Stimulated activated CD4-positive, alpha-beta T cell treated with anti-CD3 and anti-CD28 coated beads, Interleukin-15, amount 100 ng/mL, for 48 hours (primary cell): ENCODE results near the gene ZFYVE26.
"Not testable (repeated sequence)": the region's sequence is repeated elsewhere in the genome, so short reads cannot be mapped to it uniquely, and the experiment has no call there.

Experiments used
- DNase-seq, 2 donors: peaks; one replicate each; pipeline ENCODE4 v3.0.0-alpha.2; 2020; ENCODE audit warnings: low read depth in 2 of 2

The ZFYVE26 gene

DNA sequence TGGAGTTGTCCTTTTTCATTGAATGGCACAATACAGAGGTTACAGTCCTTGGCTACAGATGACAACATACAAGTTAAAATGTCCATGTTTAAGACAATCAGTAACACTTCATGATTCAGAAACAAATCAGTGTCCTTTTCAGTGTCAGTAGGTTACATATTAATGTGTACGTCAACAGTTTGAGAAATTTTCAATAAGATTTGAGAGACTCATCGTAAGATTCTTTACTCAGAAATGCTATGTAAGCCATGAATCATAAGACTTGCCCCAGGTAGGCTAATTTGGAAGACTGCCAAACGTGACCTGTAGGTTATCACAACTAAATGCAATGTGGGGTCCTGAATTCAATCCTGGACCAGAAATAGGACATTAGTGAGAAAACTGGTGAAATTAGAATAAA lies 111.2 kb downstream of the ZFYVE26 start:
- no peak for DNase-seq

DNA sequence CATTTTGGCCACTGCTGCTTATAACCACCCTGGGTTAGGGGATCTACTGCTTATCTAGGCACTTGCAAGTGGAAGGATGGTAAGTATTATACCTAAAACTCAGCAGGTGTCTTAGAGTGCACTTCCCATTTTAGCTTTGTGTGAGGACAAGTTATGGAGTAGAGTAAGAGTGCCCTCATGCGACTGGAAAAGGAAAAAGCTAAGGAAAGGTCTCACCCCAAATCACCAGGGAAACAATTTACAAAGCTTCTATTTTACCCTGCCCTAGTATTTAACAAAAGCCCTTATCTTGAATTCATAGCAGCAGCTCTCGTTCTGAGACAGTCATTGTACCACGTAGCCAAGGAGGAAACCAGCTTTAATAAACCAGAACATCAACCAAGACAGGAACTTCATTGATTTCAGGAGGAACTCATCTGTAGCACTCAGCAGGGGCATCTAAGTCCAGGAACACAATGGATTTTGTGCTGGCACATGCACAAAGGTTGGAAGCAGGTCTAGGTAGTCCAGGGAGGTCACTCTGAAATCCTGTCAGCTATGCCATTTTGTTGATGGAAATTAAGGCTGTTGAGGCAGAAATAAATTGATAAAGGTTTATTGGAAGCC lies 111.8 kb downstream of the ZFYVE26 start:
- peak in 1 of 2 donors; percentile 7 for DNase-seq

DNA sequence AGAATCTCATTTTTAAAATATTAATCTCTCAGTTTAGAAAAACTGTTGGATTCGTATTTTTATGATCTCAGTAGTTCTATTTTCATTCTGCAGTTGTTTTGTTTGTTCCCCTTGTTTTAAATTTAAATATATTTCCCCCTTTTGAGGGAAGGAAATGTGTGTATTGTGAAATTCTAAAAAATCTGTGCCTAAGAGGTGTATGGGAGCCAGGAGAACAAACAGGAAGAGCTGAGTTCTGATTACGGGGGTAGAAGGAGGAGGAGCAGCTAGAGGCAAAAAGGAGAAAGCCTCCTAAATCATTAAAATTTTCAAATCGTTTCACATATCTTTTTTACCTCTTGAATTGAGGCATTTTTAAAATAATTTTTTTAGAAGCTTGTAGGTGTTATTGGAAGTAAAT lies 112.4 kb downstream of the ZFYVE26 start:
- no peak for DNase-seq

GRCh38 chr14:67701492-67701891 lies 114.9 kb downstream of the ZFYVE26 start, which contains the start of gene RDH12:
Gene RDH12 (plus strand): TSS chr14:67701886. CDS start chr14:67722643, 20,757 bp downstream.
- DNase-seq: not testable (repeated sequence)

GRCh38 chr14:67698179-67698578 lies 118.2 kb downstream of the ZFYVE26 start:
- DNase-seq: no peak

- no peak for DNase-seq
Observed at GRCh38 chr14:67697006-67697405, 119.4 kb downstream of the ZFYVE26 start.
